ENCODE measurements around the gene TMEM202. TPM values are rescaled to one million over a fixed set of nuclear protein-coding genes. Genes with fewer than 3 reads are reported as not detected.

The TMEM202 gene
- total and polyA plus RNA-seq, 2 of the 4 experiments (the other 2 are of a cell fraction) = not detected

- Histone ChIP-seq H4K5ac (ENCODE audit: low read depth, low read length) (no peak overlapping the region), H3K23ac (ENCODE audit: low read depth, low read length) (no peak overlapping the region), H3K36me3 (ENCODE audit: control insufficient read depth, insufficient read depth, low read length) (no peaks in the 10 kb centered on the region), H2BK15ac (ENCODE audit: low read depth, low read length) (no peak overlapping the region), H2BK20ac (ENCODE audit: low read depth, low read length) (no peak overlapping the region), H4K91ac (ENCODE audit: insufficient read depth, low read depth, low read length) (no peak overlapping the region), H3K27me3 (ENCODE audit: control insufficient read depth, insufficient read depth, low read length) (peaks cover 46% of the 10 kb centered on the region), H3K27ac (ENCODE audit: insufficient read depth, low read length) (no peak overlapping the region), H3K79me1 (ENCODE audit: low read depth in 1 of 2, low read length in 2 of 2) (no peaks in the 10 kb centered on the region), H2AK9ac (replicated peaks; ENCODE audit: low read depth, low read length, poor library complexity) (no peak overlapping the region), H2AK5ac (ENCODE audit: low read depth, low read length) (no peak overlapping the region), H2BK5ac (ENCODE audit: low read depth, low read length, poor library complexity, severe bottlenecking) (no peak overlapping the region), H3K14ac (replicated peaks; ENCODE audit: low read depth, low read length) (no peak overlapping the region), H3K4me1 (ENCODE audit: control insufficient read depth, insufficient read depth, low read length) (no peaks in the 10 kb centered on the region), H2AFZ (replicated peaks; ENCODE audit: low read length, poor library complexity) (no peak overlapping the region), H3K4ac (ENCODE audit: low read depth, low read length) (no peak overlapping the region), H3K4me3 (ENCODE audit: insufficient read depth, low read depth, low read length) (no peak overlapping the region), H3K18ac (ENCODE audit: low read depth, low read length) (no peak overlapping the region), H4K8ac (ENCODE audit: low read depth in 2 of 2, low read length in 2 of 2) (no peak overlapping the region), H2BK120ac (ENCODE audit: low read depth, low read length) (no peak overlapping the region), H3K9me1 (ENCODE audit: insufficient read depth, low read length) (no peaks in the 10 kb centered on the region), H3K9ac (ENCODE audit: low read depth, low read length) (no peak overlapping the region), H3K4me2 (ENCODE audit: low read depth, low read length) (no peak overlapping the region), H4K20me1 (ENCODE audit: insufficient read depth, low read length) (no peaks in the 10 kb centered on the region), H3K9me3 (ENCODE audit: control insufficient read depth, insufficient read depth, low read length) (peaks cover 6% of the 10 kb centered on the region), H3K56ac (ENCODE audit: extremely low read depth, insufficient read depth, low read length) (no peak overlapping the region)
- BruUV-seq (replicated peaks) = no TSS peak
- intact Hi-C loops (cut with micrococcal nuclease) = no loop called here
- ChIA-PET CTCF (no interaction called here), POLR2A (ENCODE audit: unreplicated experiment) (no interaction called here)
- DNase-seq (no peak), ATAC-seq (ENCODE audit: low read depth) (no peak)
- TF ChIP-seq USF2 (IDR thresholded peaks at IDR 0.05; ENCODE audit: low read depth, low read length) (no peak), NFE2L2 (IDR thresholded peaks at IDR 0.05; ENCODE audit: low read depth, low read length) (no peak), FOS (IDR thresholded peaks at IDR 0.05; ENCODE audit: low read depth, low read length) (no peak), RFX5 (IDR thresholded peaks at IDR 0.05; ENCODE audit: low read depth, low read length) (no peak), CHD1 (IDR thresholded peaks at IDR 0.05; ENCODE audit: low read depth, low read length) (no peak), MXI1 (IDR thresholded peaks at IDR 0.05; ENCODE audit: borderline replicate concordance, low read depth, low read length) (no peak), ELK1 (IDR thresholded peaks at IDR 0.05; ENCODE audit: borderline replicate concordance, low read depth, low read length) (no peak), SMC3 (IDR thresholded peaks at IDR 0.05; ENCODE audit: low read depth, low read length) (no peak), CEBPB (IDR thresholded peaks at IDR 0.05; ENCODE audit: low read depth, low read length) (no peak), POLR2A (IDR thresholded peaks at IDR 0.05; ENCODE audit: low read depth, low read length) (no peak), RAD21 (IDR thresholded peaks at IDR 0.05; ENCODE audit: low read length) (no peak), RCOR1 (IDR thresholded peaks at IDR 0.05; ENCODE audit: insufficient replicate concordance, low read length) (no peak), MAFK (IDR thresholded peaks at IDR 0.05; ENCODE audit: low read depth, low read length) (no peak), CTCF (conservative IDR thresholded peaks at IDR 0.05; ENCODE audit: low read depth, low read length) (no peak), BHLHE40 (IDR thresholded peaks at IDR 0.05; ENCODE audit: low read depth, low read length) (no peak), MAZ (IDR thresholded peaks at IDR 0.05; ENCODE audit: borderline replicate concordance, low read depth, low read length) (no peak)
- in situ Hi-C loops (cut with MboI; ENCODE audit: low sequenced_read_pairs) = no loop called here
- WGBS, 2 experiments (ENCODE audit: extremely low coverage in 2 of 2, insufficient read length in 1 of 2) = no CpG with 5 or more reads among the region's 3 CpGs
- dilution Hi-C loops (cut with HindIII; ENCODE audit: low sequenced_read_pairs, unreplicated experiment) = no loop called here
Observed at GRCh38 chr15:72406936-72407335, 8.8 kb downstream of the TMEM202 start.
